Spleen (tissue), 7 donors: ENCODE results near the gene IL20RA.

Source experiments
- CTCF ChIP-seq, 11 experiments: fragments of 200-600 bp in 7 of 11; fragments of 450-650 bp in 4 of 11; sonication (generic) in 4 of 11; IDR thresholded peaks in 8 of 11; conservative IDR thresholded peaks in 3 of 11; 1 replicate in 7 of 11; 2 replicates in 4 of 11; pipeline versions ENCODE4 v1.4.0 to v1.8.0; 2016 to 2021; ENCODE audit warnings: antibody characterized with exemption in 11 of 11, inconsistent platforms in 4 of 11, mild to moderate bottlenecking in 1 of 11
- POLR2A ChIP-seq, 3 donors: fragments of 450-650 bp; IDR thresholded peaks; one replicate each; pipeline ENCODE4 v1.5.1; 2017; ENCODE audit warnings: antibody characterized with exemption in 3 of 3, mild to moderate bottlenecking in 1 of 3
- POLR2AphosphoS5 ChIP-seq, 3 donors: sonication (generic); formaldehyde crosslinking; IDR thresholded peaks; one replicate each; pipeline ENCODE4 v1.5.1; 2017; ENCODE audit warnings: antibody characterized with exemption in 3 of 3
- donor health status: DM: no; HTN: no; CAD: no; lungs with moderate emphysema.
- donor health status: DM: no; HTN: no; CAD: no.
- donor health status: DM: no; HTN: no; CAD: no.

DNA sequence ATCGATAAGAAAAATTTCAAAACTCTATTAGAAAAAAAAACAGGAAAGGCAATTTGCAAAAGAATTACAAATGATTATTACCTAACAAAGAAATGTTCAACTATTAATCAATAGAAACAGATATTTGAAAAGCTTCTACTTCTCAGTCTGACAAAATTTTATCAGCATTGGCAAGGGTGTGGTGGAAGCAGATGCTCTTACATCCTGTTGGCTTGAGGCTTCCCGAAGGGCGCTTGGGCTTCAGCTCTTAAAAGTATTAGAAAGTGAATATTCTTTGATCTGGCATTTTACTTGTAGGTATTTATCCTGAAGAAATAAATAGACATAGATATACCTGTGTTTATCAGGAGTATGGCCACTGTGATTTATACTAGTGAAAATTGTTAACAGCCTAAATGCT is 84.0 kb downstream of the IL20RA start:
- TF ChIP-seq CTCF (IDR thresholded peaks at IDR 0.05 in 8 of 11, conservative IDR thresholded peaks at IDR 0.05 in 3 of 11): no peak
- no peak for TF ChIP-seq POLR2A (IDR thresholded peaks at IDR 0.05)
- TF ChIP-seq POLR2AphosphoS5 (IDR thresholded peaks at IDR 0.05): no peak
